ENCODE results near the gene SLC39A12.

GRCh38 chr10:17912754-17913153, 39.0 kb upstream of the SLC39A12 start:
- no peak for TF ChIP-seq FOXM1 (IDR thresholded peaks at IDR 0.05; ENCODE audit: low read depth)
- no peak for TF ChIP-seq MAX (IDR thresholded peaks at IDR 0.05; ENCODE audit: low read depth)
- no peak for TF ChIP-seq POLR2AphosphoS5 (IDR thresholded peaks at IDR 0.05; ENCODE audit: low read depth, low read length)
- TF ChIP-seq CTCF (IDR thresholded peaks at IDR 0.05) = no peak
- no peak for TF ChIP-seq EZH2phosphoT487 (IDR thresholded peaks at IDR 0.05; ENCODE audit: borderline replicate concordance, low read depth)
- TF ChIP-seq PBX3 (IDR thresholded peaks at IDR 0.05) = no peak
- no peak for TF ChIP-seq MXI1 (IDR thresholded peaks at IDR 0.05; ENCODE audit: low read depth, low read length)
- no peak for TF ChIP-seq SMC3 (IDR thresholded peaks at IDR 0.05; ENCODE audit: low read depth, low read length)
- TF ChIP-seq RXRA (IDR thresholded peaks at IDR 0.05; ENCODE audit: borderline replicate concordance, low read depth) = no peak
- TF ChIP-seq YY1 (IDR thresholded peaks at IDR 0.05; ENCODE audit: low read depth) = no peak
- TF ChIP-seq EP300 (IDR thresholded peaks at IDR 0.05; ENCODE audit: borderline replicate concordance in 1 of 2, low read depth in 1 of 2, low read length in 1 of 2) = no peak
- no peak for TF ChIP-seq TCF12 (IDR thresholded peaks at IDR 0.05)
- no peak for TF ChIP-seq TAF1 (IDR thresholded peaks at IDR 0.05; ENCODE audit: borderline replicate concordance, low read depth, low read length)

All from SK-N-SH (cell line).